A549 (cell line): ENCODE data around the gene RABGAP1L. TPM values are rescaled to one million over a fixed set of nuclear protein-coding genes. Genes with fewer than 3 reads are reported as not detected.

Experiments
- ATAC-seq, 2 experiments: fragments of 200-7000 bp in 1 of 2; fragments of >200 bp in 1 of 2; cut with Nextera tagmentation in 1 of 2; cut with Tn5 transposase in 1 of 2; 3 replicates each; pipeline versions ENCODE4 v1.8.0 to v1.9.1; 2018 to 2020; ENCODE audit warnings: mild to moderate bottlenecking in 1 of 2, moderate library complexity in 1 of 2
- CTCF ChIA-PET: fragments of 300-600 bp; sonication (Branson Sonifier 250); formaldehyde crosslinking; extraction: SDS; loops from one replicate; lab custom pipeline; 2021; ENCODE audit warnings: antibody characterized with exemption, inconsistent platforms; lab: Yijun Ruan, JAX
- POLR2A ChIA-PET: fragments of 350-600 bp; formaldehyde crosslinking; extraction: SDS; loops from one replicate; lab custom pipeline; 2021; ENCODE audit warnings: antibody characterized with exemption, inconsistent platforms; lab: Yijun Ruan, JAX
- DNase-seq, 2 experiments: peaks; one replicate each; pipeline versions ENCODE4 v3.0.0 to v3.0.0-alpha.2; 2011 to 2016; ENCODE audit warnings: low read depth in 1 of 2, low spot score in 1 of 2
- FAIRE-seq: peaks from 2 replicates; lab custom pipeline; 2011; peaks lifted over from hg19 to GRCh38; lab: Jason Lieb, UNC
- H3K27ac ChIP-seq, 2 experiments: fragments of >200 bp; sonication (Bioruptor Twin); formaldehyde crosslinking; 3 replicates each; pipeline ENCODE4 v1.5.1; 2016 to 2017
- H3K4me1 ChIP-seq: fragments of >200 bp; sonication (Bioruptor Twin); formaldehyde crosslinking; 3 replicates; pipeline ENCODE4 v1.6.1; 2016
- H3K4me2 ChIP-seq: fragments of >200 bp; sonication (Bioruptor Twin); formaldehyde crosslinking; 3 replicates; pipeline ENCODE4 v1.6.1; 2016
- H3K4me3 ChIP-seq: fragments of >200 bp; sonication (Bioruptor Twin); formaldehyde crosslinking; 3 replicates; pipeline ENCODE4 v1.5.1; 2016
- H3K9me3 ChIP-seq: fragments of >200 bp; sonication (Bioruptor Twin); formaldehyde crosslinking; 3 replicates; pipeline ENCODE4 v1.6.1; 2016
- CBX2 ChIP-seq: fragments of 200-600 bp; sonication (generic); IDR thresholded peaks from 2 replicates; pipeline ENCODE4 v1.6.1; 2016; ENCODE audit warnings: low read depth, mild to moderate bottlenecking, borderline replicate concordance
- CBX8 ChIP-seq: fragments of 200-600 bp; sonication (generic); IDR thresholded peaks from 2 replicates; pipeline ENCODE4 v1.6.1; 2016
- CEBPB ChIP-seq, 2 experiments: fragments of >200 bp in 1 of 2; sonication (Bioruptor Twin) in 1 of 2; formaldehyde crosslinking in 1 of 2; IDR thresholded peaks; 2 replicates each; pipeline ENCODE4 v1.6.1; 2012 to 2016
- ESRRA ChIP-seq: fragments of 150-350 bp; IDR thresholded peaks from 2 replicates; pipeline ENCODE4 v1.6.1; 2014; ENCODE audit warnings: mild to moderate bottlenecking, low read length, borderline replicate concordance
- FOSL2 ChIP-seq, 2 experiments: fragments of 450-650 bp in 1 of 2; fragments of >200 bp in 1 of 2; sonication (Bioruptor Twin) in 1 of 2; formaldehyde crosslinking; IDR thresholded peaks; 2 replicates each; pipeline versions ENCODE4 v1.5.0 to v1.6.1; 2016 to 2020; ENCODE audit warnings: mild to moderate bottlenecking in 1 of 2, moderate library complexity in 1 of 2
- HDAC2 ChIP-seq: fragments of 200-600 bp; sonication (generic); IDR thresholded peaks from 2 replicates; pipeline ENCODE4 v1.6.1; 2016
- HOXA7 ChIP-seq: fragments of 250-450 bp; sonication (Bioruptor Pico); IDR thresholded peaks from 2 replicates; pipeline ENCODE4 v1.5.0; 2020; ENCODE audit warnings: mild to moderate bottlenecking, moderate library complexity
- JUN ChIP-seq, 2 experiments: fragments of >200 bp; sonication (Bioruptor Twin); formaldehyde crosslinking; IDR thresholded peaks; 2 replicates in 1 of 2; 3 replicates in 1 of 2; pipeline ENCODE4 v1.6.1; 2016 to 2017
- JUNB ChIP-seq: fragments of >200 bp; sonication (Bioruptor Twin); formaldehyde crosslinking; IDR thresholded peaks from 2 replicates; pipeline ENCODE4 v1.6.1; 2016
- KDM5A ChIP-seq: fragments of 200-600 bp; sonication (generic); IDR thresholded peaks from 2 replicates; pipeline ENCODE4 v1.6.1; 2016; ENCODE audit warnings: antibody characterized with exemption, mild to moderate bottlenecking
- MAZ ChIP-seq: fragments of 150-350 bp; IDR thresholded peaks from 2 replicates; pipeline ENCODE4 v1.6.1; 2014; ENCODE audit warnings: antibody characterized with exemption, low read depth, low read length, borderline replicate concordance
- MYC ChIP-seq: IDR thresholded peaks from 2 replicates; pipeline ENCODE4 v1.6.1; 2012; ENCODE audit warnings: mild to moderate bottlenecking, inconsistent platforms, low read length, improper control_type of control experiment, borderline replicate concordance
- NFE2L2 ChIP-seq: fragments of 150-350 bp; conservative IDR thresholded peaks from 2 replicates; pipeline ENCODE4 v1.6.1; 2014; ENCODE audit warnings: low read length
- NR3C1 ChIP-seq: fragments of >200 bp; sonication (Bioruptor Twin); formaldehyde crosslinking; IDR thresholded peaks from 3 replicates; pipeline ENCODE4 v1.6.1; 2017
- POLR2A ChIP-seq: IDR thresholded peaks from 2 replicates; pipeline ENCODE4 v1.6.1; 2012; ENCODE audit warnings: mild to moderate bottlenecking, low read length
- RCOR1 ChIP-seq: fragments of 150-350 bp; IDR thresholded peaks from 2 replicates; pipeline ENCODE4 v1.6.1; 2014; ENCODE audit warnings: antibody characterized with exemption, low read length, low read depth
- RFX5 ChIP-seq: fragments of 450-650 bp; IDR thresholded peaks from 2 replicates; pipeline ENCODE4 v1.7.1; 2014; ENCODE audit warnings: antibody characterized with exemption, mild to moderate bottlenecking, moderate library complexity
- TFCP2L1 ChIP-seq: fragments of 250-450 bp; sonication (Bioruptor Pico); IDR thresholded peaks from 2 replicates; pipeline ENCODE4 v1.5.0; 2021; ENCODE audit warnings: mild to moderate bottlenecking
- TP53 ChIP-seq: fragments of 250-450 bp; sonication (Bioruptor Pico); IDR thresholded peaks from 2 replicates; pipeline ENCODE4 v1.5.0; 2021; ENCODE audit warnings: mild to moderate bottlenecking, moderate library complexity
- ZC3H11A ChIP-seq: fragments of 450-650 bp; IDR thresholded peaks from 2 replicates; pipeline ENCODE4 v1.6.1; 2014; ENCODE audit warnings: antibody characterized with exemption, mild to moderate bottlenecking
- ZFP36 ChIP-seq: fragments of 450-650 bp; IDR thresholded peaks from 2 replicates; pipeline ENCODE4 v1.6.1; 2014; ENCODE audit warnings: borderline replicate concordance; ENCODE audit not compliant: partially characterized antibody
- ZNF302 ChIP-seq: fragments of 250-450 bp; sonication (Bioruptor Pico); IDR thresholded peaks from 2 replicates; pipeline ENCODE4 v1.9.0; 2021; ENCODE audit warnings: inconsistent platforms, mild to moderate bottlenecking, moderate library complexity
- ZSCAN20 ChIP-seq: fragments of 250-450 bp; sonication (Bioruptor Pico); IDR thresholded peaks from 2 replicates; pipeline ENCODE4 v1.8.0; 2022; ENCODE audit warnings: mild to moderate bottlenecking, moderate library complexity
- WGBS: methylation state at CpG from one replicate; pipeline ENCODE4 v1.1.6; 2017; ENCODE audit errors: missing lambda C conversion rate; 5-methylcytosine and 5-hydroxymethylcytosine counted together
- polyA plus RNA-seq, 4 experiments: library from polyadenylated mRNA; depleted of rRNA in 3 of 4; stranded (reverse); fragments of >200 nt; fragmentation: RNase III in 1 of 4; extraction: RNeasy Plus Mini Kit Qiagen cat#74134 plus additional on column Dnase treatment in 1 of 4; gene quantifications; 2 replicates in 3 of 4; 3 replicates in 1 of 4; pipeline ENCODE4 v1.2.3, GENCODE V29; 2011 to 2017
- TF ChIP-seq, protein P1 (sequence below): fragments of 200-600 bp; sonication (generic); IDR thresholded peaks from 2 replicates; pipeline ENCODE4 v1.6.1; 2016; ENCODE audit warnings: antibody characterized with exemption, mild to moderate bottlenecking, moderate library complexity
- TF ChIP-seq, protein P2 (sequence below): fragments of 450-650 bp; IDR thresholded peaks from 2 replicates; pipeline ENCODE4 v1.6.1; 2014; ENCODE audit warnings: antibody characterized with exemption
- TF ChIP-seq, protein P3 (sequence below): IDR thresholded peaks from 2 replicates; pipeline ENCODE4 v1.6.1; 2012; ENCODE audit warnings: low read depth, borderline replicate concordance
- TF ChIP-seq, protein P4 (sequence below): IDR thresholded peaks from 2 replicates; pipeline ENCODE4 v1.6.1; 2012

RABGAP1L gene
- polyA plus RNA-seq, 2 of the 4 experiments (the other 2 are of a cell fraction): 8.2 to 18.6 TPM

DNA sequence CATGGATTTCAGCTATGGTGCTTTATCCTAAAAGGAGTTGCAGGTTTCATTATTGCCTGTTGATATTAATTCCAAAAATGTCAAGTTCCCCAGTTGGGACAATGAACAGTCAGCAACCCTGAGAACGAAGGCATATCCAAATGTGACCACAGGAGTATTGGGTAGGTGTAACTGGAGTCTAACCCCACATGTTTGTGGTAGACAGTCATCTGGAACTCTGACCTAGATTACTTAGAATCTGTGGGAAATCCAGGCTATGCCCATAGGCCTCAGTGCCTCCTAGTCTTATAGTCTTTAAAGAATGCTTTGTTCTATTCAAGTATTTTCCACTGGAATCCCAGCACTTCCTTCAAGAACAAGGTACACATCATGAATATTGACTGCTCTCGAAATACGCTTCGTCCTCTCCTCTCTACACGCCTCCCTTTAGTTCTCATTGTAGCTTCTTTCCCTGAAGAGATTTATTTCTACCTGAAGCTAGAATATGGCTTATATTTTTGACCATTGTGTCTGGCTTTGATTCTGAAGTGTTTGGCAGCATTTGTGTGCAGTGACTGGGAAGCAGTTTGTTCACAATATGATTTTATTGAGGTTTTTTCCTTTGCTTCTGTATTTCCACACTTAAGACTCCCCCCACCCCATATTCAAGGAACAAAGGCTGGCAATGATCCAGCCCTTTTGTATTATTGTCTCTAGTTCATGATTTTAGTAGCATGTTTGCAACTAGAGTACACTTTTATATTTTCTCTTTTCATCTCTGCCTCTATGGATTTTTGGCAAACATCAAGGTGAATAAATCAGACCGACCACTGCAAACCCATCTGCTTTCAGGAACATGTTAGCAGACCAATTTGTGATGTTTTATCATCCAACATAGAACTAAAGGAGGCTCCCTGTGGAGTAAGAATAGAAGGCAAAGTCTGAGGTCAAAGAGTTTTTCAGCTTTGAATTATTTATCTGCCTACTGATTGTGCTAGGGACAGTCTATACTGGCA lies 467.0 kb downstream of the RABGAP1L start:
- FAIRE-seq (no peak), ATAC-seq (no peak), DNase-seq (no peak)
- POLR2A ChIA-PET: no interaction called here
- H3K9me3 ChIP-seq: no peaks in the 10 kb centered on the region
- WGBS: 72% methylated on average over 6 of the region's 6 CpGs
- TF ChIP-seq CBX8: no peak
- no peak for TF ChIP-seq RCOR1
- no peak for TF ChIP-seq TFCP2L1
- TF ChIP-seq ZNF302 (CRISPR knock-in tag): no peak
- TF ChIP-seq KDM5A: no peak
- TF ChIP-seq ZFP36: no peak
- no peak for TF ChIP-seq JUNB
- TF ChIP-seq ESRRA: no peak
- TF ChIP-seq RFX5: no peak
- TF ChIP-seq HDAC2: no peak
- TF ChIP-seq JUN (IDR thresholded peaks at IDR 0.05): no peak
- TF ChIP-seq CEBPB (IDR thresholded peaks at IDR 0.05): no peak
- TF ChIP-seq ZSCAN20 (CRISPR knock-in tag): no peak
- TF ChIP-seq TP53 (CRISPR knock-in tag): no peak
- TF ChIP-seq NR3C1: no peak
- TF ChIP-seq, protein P1, sequence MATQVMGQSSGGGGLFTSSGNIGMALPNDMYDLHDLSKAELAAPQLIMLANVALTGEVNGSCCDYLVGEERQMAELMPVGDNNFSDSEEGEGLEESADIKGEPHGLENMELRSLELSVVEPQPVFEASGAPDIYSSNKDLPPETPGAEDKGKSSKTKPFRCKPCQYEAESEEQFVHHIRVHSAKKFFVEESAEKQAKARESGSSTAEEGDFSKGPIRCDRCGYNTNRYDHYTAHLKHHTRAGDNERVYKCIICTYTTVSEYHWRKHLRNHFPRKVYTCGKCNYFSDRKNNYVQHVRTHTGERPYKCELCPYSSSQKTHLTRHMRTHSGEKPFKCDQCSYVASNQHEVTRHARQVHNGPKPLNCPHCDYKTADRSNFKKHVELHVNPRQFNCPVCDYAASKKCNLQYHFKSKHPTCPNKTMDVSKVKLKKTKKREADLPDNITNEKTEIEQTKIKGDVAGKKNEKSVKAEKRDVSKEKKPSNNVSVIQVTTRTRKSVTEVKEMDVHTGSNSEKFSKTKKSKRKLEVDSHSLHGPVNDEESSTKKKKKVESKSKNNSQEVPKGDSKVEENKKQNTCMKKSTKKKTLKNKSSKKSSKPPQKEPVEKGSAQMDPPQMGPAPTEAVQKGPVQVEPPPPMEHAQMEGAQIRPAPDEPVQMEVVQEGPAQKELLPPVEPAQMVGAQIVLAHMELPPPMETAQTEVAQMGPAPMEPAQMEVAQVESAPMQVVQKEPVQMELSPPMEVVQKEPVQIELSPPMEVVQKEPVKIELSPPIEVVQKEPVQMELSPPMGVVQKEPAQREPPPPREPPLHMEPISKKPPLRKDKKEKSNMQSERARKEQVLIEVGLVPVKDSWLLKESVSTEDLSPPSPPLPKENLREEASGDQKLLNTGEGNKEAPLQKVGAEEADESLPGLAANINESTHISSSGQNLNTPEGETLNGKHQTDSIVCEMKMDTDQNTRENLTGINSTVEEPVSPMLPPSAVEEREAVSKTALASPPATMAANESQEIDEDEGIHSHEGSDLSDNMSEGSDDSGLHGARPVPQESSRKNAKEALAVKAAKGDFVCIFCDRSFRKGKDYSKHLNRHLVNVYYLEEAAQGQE: no peak
- no peak for TF ChIP-seq MAZ
- TF ChIP-seq MYC: no peak
- TF ChIP-seq CBX2: no peak
- no peak for TF ChIP-seq FOSL2 (IDR thresholded peaks at IDR 0.05)
- TF ChIP-seq FOSL2 (CRISPR knock-in tag; IDR thresholded peaks at IDR 0.05): no peak
- H3K4me3 ChIP-seq: no peak overlapping the region
- CTCF ChIA-PET: interaction anchor here (1.2 kb wide), 1 partner anchor 364 kb away, joined by 5 read pairs; no protein-coding TSS in a partner anchor
- no peaks in the 10 kb centered on the region for H3K4me1 ChIP-seq
- no peak overlapping the region for H3K27ac ChIP-seq
- no peak overlapping the region for H3K4me2 ChIP-seq

DNA sequence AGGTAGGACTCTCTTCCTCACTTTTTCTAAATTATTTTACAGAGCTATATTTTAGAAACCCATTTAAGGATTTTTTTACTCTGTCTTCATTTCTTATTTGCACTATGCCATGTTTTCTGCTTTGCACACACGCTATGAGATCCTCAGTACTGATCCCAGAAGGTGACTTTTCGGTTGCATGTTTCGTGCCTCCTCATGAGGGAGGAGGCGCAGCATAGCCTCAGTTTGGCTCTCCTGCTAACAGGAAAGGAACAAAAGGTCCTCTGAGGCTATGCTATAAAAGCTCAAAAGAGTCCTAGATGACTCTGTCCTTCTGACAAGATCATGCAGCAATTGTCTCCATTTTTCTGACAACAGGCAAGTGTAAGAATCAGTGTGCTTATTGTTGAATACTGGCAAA lies 478.2 kb downstream of the RABGAP1L start:
- no peak for DNase-seq
- H3K4me2 ChIP-seq: no peak overlapping the region
- CTCF ChIA-PET: no interaction called here
- no peak for TF ChIP-seq ZNF302 (CRISPR knock-in tag)
- TF ChIP-seq, all 56 proteins: peak for 0
- Histone ChIP-seq H3K4me3 (no peak overlapping the region), H3K27ac (no peak overlapping the region), H3K9me3 (no peaks in the 10 kb centered on the region), H3K4me1 (no peaks in the 10 kb centered on the region)
- POLR2A ChIA-PET: no interaction called here
- ATAC-seq (no peak), FAIRE-seq (no peak)
- 85% methylated on average over 4 of the region's 4 CpGs for WGBS

DNA sequence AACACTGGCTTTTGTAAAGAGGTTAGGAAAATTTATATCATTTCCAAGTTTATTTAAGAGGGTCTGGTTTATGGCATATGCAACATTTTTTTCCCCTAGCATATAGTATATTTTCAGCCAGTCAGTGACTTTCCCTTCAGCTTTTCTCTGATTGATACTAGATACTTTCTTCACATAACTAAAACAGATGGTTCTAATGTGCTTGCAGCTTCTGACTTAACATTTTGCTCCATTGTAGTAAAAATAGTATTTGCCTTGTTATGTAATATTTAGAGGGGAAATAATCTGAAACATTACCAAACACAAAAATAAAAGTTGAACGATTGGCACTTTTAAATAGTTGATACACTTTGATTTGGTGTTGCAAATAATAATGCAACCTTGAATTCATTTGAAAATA lies 480.1 kb downstream of the RABGAP1L start:
- no peak for ATAC-seq
- no peak overlapping the region for H3K4me3 ChIP-seq
- no peaks in the 10 kb centered on the region for H3K4me1 ChIP-seq
- 38% methylated on average over 1 of the region's 1 CpG for WGBS
- H3K4me2 ChIP-seq: no peak overlapping the region
- H3K9me3 ChIP-seq: no peaks in the 10 kb centered on the region
- no peak overlapping the region for H3K27ac ChIP-seq
- CTCF ChIA-PET: interaction anchor here (1.0 kb wide), 1 partner anchor 16 kb away, joined by 3 read pairs; no protein-coding TSS in a partner anchor
- FAIRE-seq: no peak
- POLR2A ChIA-PET: no interaction called here
- DNase-seq: no peak
- TF ChIP-seq, protein P2, sequence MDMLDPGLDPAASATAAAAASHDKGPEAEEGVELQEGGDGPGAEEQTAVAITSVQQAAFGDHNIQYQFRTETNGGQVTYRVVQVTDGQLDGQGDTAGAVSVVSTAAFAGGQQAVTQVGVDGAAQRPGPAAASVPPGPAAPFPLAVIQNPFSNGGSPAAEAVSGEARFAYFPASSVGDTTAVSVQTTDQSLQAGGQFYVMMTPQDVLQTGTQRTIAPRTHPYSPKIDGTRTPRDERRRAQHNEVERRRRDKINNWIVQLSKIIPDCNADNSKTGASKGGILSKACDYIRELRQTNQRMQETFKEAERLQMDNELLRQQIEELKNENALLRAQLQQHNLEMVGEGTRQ: no peak
- no peak for TF ChIP-seq ZC3H11A
- TF ChIP-seq, protein P3, sequence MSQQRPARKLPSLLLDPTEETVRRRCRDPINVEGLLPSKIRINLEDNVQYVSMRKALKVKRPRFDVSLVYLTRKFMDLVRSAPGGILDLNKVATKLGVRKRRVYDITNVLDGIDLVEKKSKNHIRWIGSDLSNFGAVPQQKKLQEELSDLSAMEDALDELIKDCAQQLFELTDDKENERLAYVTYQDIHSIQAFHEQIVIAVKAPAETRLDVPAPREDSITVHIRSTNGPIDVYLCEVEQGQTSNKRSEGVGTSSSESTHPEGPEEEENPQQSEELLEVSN: no peak
- TF ChIP-seq NFE2L2: no peak
- TF ChIP-seq, protein P4, sequence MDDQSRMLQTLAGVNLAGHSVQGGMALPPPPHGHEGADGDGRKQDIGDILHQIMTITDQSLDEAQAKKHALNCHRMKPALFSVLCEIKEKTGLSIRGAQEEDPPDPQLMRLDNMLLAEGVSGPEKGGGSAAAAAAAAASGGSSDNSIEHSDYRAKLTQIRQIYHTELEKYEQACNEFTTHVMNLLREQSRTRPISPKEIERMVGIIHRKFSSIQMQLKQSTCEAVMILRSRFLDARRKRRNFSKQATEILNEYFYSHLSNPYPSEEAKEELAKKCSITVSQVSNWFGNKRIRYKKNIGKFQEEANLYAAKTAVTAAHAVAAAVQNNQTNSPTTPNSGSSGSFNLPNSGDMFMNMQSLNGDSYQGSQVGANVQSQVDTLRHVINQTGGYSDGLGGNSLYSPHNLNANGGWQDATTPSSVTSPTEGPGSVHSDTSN: no peak
- TF ChIP-seq POLR2A: no peak
- no peak for TF ChIP-seq HDAC2
- TF ChIP-seq JUNB: no peak
- no peak for TF ChIP-seq HOXA7 (CRISPR knock-in tag)
